Fibroblast of skin of left quadriceps (primary cell): ENCODE measurements around the gene MYO19.
"Not testable (repeated sequence)": the region's sequence is repeated elsewhere in the genome, so short reads cannot be mapped to it uniquely, and the experiment has no call there.

Experiments used
- DNase-seq, 2 experiments: peaks; one replicate each; pipeline ENCODE4 v3.0.0-alpha.2; 2013; ENCODE audit warnings: low read depth in 2 of 2

The MYO19 gene

DNA sequence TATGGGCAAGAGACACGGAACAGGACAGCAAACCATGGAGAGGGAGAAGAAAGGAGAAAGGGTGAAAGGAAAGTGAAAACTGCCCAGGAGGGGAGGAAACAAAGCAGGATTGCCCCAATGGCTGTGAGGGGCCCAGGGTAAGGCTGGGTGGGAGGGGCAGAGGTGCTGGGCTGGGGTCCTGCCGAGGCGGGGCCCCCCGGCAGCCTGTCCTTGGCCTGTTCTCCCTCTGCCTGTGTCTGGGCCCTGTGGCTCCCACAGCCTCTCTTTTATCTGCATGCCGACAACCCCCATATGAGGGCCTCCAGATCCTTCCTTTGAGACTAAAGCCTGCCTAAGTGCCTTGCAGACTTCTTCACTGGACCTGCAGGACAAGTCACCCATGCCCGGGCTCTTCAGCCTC, 32.7 kb downstream of the MYO19 start:
- DNase-seq = no peak

DNA sequence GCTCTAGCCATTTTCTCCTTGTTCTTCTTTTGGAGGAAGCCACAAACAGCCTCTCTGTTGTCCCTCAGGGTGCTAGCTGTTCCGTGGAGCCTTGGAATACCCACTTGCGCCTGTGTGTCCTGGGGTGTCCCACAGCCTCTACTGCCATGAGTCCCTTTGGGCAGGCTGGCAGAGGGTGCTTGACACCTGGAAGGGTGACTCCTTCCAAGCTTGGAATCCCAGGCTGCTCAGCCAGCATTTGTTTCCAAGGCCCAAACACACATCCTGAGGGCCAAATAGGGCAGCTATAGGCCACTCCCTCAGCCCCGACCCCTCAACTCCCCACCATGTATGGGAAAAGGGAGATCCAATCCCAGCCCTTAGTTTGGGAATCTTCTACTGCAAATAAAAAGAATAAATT, 33.3 kb downstream of the MYO19 start:
- DNase-seq = no peak

DNA sequence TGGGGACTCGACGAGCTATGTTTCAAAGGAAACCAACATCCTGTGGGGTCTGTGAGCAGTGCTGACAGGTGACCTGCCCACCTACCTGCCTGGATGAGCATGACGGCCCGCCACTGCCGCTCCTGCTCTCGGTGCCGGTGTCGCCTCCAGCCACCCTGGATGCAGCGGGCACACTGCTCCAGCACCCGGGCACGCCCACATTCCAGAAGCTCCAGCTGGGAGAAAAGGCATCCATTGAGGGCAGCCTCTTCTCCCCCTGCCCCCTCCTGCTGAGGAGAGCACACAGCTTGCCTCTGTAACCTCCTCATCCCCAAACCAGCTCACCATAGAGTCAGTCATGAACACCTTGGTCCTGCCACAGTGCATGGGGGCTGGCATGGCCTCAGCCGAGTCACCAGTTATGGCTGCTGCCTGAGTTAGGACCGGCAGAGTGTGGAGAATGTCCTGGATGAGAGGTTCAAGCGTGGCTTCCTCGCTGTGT, 33.9 kb downstream of the MYO19 start:
- no peak for DNase-seq

GRCh38 chr17:36498560-36499300, 35.9 kb downstream of the MYO19 start:
- no peak for DNase-seq

DNA sequence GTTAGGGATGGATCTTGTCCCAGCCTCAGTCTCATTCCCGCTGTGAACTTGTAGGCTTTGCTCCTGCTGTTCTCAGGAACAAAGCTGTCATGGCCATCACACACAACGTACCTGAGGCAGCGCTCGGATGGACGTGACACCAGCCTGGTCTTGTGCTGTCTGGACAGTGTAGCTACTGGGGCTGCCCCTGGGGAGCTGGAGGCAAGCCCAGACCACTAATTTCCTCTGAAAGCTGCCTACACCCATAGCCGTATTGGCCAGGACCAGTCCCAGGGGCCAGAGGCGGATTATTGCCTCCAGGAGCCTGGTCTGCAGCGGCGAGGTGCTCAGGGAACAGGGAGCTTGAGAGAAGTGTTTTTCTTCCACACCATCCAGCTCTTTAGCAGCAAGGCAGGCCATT, 36.5 kb downstream of the MYO19 start:
- no peak for DNase-seq

DNA sequence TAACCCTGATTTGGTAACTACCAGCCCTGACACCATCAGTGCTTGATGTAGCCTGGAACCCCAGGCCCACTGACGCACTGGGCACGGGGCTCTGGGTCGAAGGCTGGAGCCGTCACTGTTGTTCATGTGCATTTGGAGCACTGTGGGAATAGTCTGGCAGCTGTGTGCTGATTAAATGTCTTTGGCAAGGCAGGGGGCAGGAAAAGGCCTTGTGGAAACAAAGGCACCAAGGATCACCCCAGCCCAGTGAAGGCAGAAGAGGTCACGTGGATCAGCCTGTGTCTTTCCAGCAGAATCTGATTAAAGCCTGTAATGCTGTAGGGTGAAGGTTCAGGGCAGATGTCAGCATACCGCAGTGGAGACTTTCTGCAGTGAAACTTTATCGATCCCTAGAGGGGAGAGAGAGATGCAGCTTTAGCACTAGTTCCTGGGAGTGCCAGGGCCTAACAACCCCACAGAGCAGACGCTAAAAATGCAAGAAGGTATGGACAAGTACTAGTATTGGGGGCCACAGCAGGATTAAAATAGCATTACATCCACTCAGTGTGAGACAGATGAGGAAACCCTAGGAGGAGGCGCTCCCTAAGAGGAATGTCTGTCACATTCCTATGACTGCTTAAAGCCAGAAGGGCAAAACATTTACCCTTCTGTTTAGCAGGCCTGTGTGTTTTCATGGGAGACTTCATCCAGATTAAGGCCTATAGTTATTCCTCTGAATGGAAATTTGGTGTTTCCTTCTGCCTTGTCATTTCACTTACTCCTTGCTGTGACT, 38.5 kb downstream of the MYO19 start:
- no peak for DNase-seq

GRCh38 chr17:36495076-36495578, 39.5 kb downstream of the MYO19 start:
- no peak for DNase-seq

DNA sequence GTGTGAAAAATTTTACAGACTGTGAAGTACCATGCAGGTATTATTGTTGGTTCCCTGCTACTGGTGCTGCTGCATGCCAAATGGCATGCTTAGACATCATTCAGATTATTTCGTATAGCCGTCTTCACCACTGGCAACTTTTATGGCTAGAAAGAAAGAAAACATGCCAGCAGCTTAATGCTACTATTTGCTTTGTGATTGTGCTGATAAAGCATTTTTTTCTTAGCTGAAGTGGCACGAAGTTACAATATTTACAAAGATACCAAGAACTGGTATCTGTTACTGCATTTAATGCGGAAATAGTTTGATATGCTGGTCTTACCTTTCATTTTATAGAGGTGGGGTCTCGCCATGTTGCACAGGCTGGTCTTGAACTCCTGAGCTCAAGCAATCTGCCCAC, 40.0 kb downstream of the MYO19 start:
- DNase-seq = no peak

GRCh38 chr17:36493956-36494355, 40.7 kb downstream of the MYO19 start:
- DNase-seq = no peak

DNA sequence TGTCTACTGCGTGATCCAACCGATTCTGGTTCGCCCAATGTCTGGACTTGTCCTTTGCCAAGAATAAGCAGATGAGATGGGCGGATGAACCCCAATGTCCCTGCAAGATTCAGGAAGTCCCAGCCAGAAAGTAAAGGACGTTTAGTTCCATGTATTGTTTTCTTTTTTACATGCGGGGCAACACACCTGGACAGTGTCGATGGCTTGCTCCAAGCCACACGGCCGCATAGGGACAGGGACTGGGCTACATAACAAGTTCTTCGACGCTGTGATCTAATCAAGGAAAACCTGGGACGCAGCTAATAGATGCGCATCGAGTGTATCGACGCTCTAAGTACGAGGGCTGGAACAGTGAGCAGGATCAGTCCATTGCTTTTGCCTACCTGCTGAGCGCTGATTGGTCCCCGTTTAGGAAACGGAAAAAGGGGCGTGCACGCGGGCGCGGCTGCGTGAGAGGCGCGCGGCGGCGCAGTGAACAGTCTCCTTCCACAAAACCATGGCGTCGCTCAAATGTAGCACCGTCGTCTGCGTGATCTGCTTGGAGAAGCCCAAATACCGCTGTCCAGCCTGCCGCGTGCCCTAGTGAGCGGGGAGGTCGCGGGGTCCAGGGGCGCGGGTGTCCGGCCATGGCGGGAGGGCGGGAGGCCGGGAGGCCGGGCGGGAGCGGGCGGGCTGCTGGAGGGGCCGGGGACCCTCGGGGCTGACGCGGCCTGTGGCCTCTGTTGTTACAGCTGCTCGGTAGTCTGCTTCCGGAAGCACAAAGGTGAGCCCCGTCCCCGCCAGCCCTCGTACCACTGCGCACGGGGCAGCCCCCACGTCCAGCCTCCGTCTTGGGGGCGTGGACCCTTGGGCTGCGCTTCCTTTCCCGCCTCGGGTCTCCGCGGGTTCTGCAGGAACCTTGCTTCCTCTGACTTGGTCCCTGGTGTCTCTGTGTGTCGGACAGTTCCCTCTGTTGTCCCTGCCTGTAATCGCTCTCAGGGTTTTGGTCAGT, 48.2 kb downstream of the MYO19 start, which contains the start of gene ZNHIT3:
ZNHIT3 (plus strand) TSS at position 478 of the 991 bp plus-strand sequence; CDS start at position 497, 19 bp downstream.
- DNase-seq = peak; percentile 82 to 84

DNA sequence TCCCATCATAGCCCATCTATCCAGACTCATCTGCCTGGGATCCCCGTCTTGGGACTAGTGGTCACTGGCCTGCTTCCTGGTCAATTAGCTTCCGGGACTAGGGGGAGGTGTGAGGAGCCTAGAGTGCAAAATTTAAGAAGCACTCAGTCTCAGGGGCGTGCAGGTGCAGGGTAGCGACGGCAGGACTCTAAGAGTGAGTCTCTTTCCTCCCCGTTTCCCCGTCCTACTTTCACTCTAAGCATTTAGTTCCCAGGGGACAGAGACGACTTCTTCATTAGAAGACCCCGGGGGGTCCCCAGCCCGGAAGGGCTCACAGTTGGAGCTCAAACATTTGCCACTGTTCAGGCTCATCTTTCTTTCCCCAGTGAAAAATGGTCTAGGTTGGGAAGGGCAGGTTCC, 48.9 kb downstream of the MYO19 start:
- no peak for DNase-seq

- no peak for DNase-seq
These were observed 49.6 kb downstream of the MYO19 start for GRCh38 chr17:36485027-36485426.

DNA sequence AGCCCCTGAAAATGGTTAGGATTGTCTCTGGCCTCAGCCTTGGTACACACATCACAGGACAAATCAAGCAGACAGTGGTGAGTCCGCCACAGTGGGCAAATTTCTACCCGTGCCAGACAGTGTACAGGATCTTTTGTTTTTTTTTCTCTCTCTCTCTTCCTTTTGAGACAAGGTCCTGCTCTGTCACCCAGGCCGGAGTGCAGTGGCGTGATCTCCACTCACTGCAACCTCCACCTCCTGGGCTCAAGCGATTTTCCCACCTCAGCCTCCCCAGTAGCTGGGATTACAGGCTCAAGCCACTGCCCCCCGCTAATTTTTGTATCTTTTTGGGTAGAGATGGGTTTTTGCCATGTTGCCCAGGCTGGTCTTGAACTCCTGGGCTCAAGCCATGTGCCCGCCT, 50.6 kb downstream of the MYO19 start:
- not testable (repeated sequence) for DNase-seq

GRCh38 chr17:36482611-36483504, 51.8 kb downstream of the MYO19 start:
- DNase-seq = peak; percentile 40 to 47

DNA sequence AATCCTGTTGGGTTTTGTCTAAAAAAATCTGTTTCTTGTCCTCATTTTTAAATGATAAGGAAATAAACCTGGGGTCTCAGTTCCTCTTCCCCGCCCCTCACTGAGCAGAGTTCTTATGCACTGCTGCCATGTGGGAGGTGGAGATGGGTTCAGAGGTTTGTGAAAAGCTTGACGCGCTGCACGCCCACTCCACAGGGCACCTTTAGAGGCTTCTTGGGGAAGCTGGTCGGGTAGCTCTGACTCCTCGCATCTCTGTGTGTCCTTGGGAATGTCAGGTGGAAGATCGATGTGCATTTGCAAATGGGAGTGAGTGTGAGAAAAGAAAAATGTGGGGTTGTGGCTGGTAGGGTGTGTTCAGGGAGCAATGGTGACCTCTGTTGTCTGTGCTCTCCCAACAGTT, 52.8 kb downstream of the MYO19 start:
- no peak for DNase-seq

DNA sequence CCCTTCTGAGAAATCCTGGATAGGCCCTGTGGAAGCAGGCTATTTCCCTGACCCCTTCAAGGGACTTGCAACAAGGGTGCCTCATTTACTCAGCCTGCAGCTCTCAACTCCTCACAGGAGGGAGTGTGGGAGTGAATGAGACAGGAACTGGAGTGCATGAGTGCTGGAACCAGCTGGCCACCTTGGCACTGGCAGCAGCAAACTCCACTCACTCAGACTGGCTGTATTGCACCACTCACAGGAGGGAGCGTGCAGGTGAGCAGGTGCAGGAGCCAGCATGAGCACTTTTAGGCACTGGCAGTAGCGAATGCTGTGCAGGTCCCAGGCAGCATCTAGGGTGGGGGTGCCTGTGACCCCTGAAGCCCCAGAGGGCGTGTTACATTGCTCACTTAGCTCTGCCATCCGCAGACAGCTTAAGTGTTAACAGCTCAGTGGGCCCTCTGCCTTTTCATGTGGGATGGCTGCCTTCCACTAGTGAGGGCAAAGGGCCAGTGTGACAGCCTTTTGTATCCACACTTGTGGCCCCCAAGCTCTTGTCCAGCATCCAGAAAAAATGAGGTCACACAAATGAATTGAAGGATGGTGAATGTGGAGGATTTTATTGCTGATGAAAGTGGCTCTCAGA, 59.2 kb downstream of the MYO19 start:
- no peak for DNase-seq

DNA sequence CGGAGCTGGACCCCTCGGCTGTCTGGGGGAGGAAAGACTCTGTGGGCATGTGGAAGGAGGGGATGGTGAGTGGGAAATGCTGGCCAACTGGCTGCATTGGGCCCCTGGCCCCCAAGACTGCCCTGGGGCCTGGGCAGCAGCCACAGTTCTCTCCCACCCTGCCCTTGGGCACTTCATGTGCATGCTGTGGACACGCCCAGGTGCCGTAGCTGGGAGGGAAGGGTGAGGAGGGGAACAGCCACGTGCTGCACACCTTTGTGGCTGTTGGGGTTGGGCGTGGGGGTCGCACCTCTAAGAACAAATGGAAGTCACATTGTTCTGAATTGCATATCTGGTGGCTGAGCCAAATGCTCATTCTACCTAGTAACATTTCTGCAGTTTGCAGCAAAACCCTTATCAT, 60.1 kb downstream of the MYO19 start:
- no peak for DNase-seq

DNA sequence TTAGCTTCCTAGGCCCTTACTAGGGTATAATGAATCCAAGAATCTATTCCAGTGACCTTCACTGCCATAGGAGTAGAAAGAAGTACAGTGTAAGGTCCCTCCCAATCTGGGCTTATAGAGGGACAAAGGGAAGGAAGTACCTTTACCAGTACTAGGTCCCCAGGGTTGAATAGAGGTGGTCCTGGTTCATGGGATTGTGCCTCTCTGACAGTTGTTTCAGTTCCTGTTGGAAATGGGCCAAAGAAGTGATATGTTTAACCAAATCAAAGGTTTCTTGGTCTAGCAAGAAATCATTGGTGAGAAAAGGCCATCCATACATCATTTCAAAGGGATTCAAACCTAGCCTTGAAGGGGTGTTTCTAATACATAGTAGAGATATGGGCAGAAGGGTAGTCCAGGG, 64.2 kb downstream of the MYO19 start:
- no peak for DNase-seq

DNA sequence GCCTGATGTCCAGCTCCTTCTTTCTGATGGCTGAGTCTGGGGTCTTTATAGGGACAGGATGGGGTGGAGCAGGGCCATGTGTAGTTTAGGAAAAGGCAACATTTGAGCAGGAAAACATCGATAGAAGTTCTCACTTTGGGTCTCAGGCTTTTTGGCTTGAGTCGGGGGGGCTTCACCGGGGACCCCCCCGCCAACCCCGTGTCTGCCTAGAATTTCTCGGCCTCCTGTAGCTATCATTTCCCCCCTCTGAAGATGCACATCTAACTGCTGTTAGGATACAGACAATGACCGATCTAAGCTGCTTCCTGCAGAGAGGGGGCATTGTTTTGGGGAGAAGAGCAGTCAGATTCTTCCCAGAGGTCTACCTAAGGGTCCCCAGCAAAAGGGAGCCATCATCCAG, 64.9 kb downstream of the MYO19 start:
- DNase-seq = no peak
